GM12872 (cell line): Measurements from ENCODE around the gene POPDC3.

Experiments
- TF ChIP-seq, protein P1 (sequence below): IDR thresholded peaks from 3 replicates; pipeline ENCODE4 v1.5.1; 2011; ENCODE audit warnings: low read depth, mild to moderate bottlenecking, low read length, moderate library complexity; ENCODE audit not compliant: insufficient read depth

Gene POPDC3

DNA sequence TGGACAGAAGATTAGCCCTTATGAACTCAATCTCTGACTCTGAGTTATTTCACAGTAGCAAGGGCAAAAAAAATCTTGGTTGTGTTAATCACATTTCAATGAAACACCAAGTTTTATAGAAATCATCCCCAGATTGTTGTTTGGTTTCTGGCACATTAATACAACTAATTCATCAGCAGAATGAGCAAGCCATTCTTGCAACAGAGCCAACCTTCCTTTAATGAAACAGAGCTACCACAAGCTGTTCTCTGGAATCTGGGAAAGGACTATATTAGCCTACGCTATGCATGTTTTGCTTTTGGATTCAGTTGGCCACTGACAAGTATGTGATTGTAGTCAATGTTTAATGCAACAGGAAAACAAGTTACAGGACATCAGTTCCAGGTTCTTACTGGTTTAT, 13.8 kb upstream of the POPDC3 start:
- TF ChIP-seq, protein P1, sequence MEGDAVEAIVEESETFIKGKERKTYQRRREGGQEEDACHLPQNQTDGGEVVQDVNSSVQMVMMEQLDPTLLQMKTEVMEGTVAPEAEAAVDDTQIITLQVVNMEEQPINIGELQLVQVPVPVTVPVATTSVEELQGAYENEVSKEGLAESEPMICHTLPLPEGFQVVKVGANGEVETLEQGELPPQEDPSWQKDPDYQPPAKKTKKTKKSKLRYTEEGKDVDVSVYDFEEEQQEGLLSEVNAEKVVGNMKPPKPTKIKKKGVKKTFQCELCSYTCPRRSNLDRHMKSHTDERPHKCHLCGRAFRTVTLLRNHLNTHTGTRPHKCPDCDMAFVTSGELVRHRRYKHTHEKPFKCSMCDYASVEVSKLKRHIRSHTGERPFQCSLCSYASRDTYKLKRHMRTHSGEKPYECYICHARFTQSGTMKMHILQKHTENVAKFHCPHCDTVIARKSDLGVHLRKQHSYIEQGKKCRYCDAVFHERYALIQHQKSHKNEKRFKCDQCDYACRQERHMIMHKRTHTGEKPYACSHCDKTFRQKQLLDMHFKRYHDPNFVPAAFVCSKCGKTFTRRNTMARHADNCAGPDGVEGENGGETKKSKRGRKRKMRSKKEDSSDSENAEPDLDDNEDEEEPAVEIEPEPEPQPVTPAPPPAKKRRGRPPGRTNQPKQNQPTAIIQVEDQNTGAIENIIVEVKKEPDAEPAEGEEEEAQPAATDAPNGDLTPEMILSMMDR, result no peak

GRCh38 chr6:105192707-105193465, 13.1 kb upstream of the POPDC3 start:
- TF ChIP-seq, protein P1, result no peak

- TF ChIP-seq, protein P1, result no peak
Observed at GRCh38 chr6:105191351-105191750, 11.5 kb upstream of the POPDC3 start.

DNA sequence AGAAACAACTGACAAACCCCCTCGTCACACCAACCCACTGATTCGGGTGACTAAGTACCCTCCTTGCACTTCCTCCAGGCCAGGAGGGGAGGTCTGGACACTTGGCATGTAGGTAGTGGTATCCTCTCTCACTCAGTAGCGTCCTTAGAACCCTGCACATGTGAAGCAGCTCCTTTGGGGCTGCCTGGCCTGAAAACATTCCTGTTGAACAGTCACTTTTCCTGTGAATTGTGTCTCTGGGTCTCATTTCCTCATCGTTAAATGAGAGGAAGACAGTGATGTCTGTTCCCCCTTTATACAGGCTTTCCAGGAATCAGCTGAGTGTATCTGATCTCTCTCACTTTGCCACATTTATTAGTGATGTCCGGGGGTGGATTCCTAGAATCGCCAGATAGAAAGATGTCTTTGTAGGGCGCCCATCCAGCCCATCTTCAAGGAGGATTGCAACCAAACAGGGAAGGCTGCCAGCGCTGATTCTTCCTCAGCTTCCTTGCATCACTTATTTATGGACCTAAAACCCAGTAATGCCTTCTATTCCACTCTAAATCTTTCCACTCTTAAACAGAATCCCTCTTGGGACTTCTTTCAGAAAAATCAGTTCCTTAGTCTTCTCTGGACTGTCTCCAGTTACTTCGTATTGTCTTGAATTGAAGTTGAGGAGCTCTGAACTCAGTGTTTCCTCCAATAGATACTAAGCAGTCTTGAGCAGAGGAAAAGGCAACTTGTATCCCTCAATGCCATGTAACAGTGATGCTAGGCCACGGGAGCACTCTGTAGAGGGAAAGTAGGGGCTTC, 9.4 kb upstream of the POPDC3 start:
- TF ChIP-seq, protein P1, result no peak

DNA sequence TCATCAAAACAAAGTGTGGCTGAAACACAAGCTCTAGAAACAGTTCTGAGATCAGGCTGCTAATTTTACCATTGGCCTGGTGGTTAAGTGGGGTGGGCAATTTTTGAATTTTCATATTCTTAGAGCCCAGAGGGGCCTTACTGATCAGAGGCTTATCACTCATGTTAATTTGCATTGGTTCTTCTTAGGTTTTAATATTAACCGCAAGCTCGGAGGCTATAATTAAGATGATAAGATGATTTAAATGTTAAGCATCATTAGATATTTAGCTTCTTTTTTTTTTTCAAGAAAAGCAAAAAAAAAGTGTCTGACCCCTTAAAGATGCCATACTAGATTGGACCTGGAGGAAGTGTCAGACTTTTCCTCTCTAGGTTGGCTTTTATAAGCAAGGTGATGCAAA, 8.4 kb upstream of the POPDC3 start:
- TF ChIP-seq, protein P1, result no peak

- TF ChIP-seq, protein P1, result no peak
Observed at GRCh38 chr6:105186576-105186975, 6.8 kb upstream of the POPDC3 start.

DNA sequence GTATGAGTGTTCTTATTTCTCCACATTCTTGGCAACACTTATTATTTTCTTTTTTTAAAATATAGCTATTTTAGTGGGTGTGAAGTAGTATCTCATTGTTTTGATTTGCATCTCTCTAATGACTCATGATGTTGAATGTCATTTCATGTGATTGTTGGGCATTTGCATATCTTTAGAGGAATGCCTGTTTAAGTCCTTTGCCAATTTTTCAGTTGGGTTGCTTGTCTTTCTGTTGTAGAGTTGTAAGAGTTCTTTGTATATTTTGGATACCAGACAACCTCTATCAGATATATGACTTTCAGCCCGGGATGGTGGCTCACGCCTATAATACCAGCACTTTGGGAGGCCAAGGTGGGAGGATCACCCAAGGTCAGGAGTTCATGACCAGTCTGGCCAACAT, 5.1 kb upstream of the POPDC3 start:
- TF ChIP-seq, protein P1, result no peak
